DMS153 (cell line): ENCODE data around the gene PSPC1.
A peak's percentile ranks its signal among the peaks of the same experiment; 100 is the strongest.
"Not testable (repeated sequence)": the region's sequence is repeated elsewhere in the genome, so short reads cannot be mapped to it uniquely, and the experiment has no call there.

Source experiments
- DNase-seq: peaks from one replicate; lab custom pipeline; 2025; lab: John Stamatoyannopoulos, UW

The PSPC1 gene, protein sequence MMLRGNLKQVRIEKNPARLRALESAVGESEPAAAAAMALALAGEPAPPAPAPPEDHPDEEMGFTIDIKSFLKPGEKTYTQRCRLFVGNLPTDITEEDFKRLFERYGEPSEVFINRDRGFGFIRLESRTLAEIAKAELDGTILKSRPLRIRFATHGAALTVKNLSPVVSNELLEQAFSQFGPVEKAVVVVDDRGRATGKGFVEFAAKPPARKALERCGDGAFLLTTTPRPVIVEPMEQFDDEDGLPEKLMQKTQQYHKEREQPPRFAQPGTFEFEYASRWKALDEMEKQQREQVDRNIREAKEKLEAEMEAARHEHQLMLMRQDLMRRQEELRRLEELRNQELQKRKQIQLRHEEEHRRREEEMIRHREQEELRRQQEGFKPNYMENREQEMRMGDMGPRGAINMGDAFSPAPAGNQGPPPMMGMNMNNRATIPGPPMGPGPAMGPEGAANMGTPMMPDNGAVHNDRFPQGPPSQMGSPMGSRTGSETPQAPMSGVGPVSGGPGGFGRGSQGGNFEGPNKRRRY

DNA sequence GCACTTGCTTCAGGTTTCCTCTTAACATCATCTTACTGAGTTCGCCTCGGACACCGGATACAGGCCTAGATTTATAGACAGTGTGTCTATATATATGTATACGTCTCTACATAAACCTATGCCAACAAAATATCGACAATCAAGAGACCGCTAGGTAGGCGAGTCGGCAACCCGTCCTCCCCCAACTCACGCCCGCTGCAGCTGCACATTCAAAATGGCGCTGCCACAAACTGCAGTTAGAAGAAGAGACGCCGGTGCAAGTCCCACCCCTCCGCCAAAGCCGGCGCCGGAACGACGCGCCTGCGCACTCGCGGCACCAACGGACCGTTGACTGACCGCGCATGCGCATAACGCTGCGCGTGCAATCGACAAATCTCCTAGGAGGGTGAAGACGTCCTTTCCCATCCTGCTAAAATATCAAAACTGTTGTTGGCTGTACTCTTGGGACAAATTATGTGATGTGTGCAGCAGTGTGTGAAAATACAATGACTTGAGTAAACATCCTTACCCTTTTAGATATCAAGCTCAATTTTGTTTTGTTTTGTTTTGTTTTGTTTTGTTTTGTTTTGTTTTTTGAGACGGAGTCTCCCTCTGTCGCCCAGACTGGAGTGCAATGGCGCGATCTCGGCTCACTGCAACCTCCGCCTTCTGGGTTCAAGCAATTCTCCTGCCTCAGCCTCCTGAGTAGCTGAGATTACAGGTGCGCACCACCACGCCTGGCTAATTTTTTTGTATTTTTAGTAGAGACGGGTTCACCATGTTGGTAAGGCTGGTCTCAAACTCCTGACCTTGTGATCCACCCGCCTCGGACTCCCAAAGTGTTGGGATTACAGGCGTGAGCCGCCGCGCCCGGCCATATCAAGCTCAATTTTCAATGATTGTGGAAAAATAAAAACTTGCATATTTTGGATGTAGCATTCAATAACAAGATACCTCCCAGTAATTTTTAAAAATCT is at the start of gene PSPC1:
TSS of gene PSPC1 (minus strand) at position 219 of the 956 bp plus-strand sequence. CDS start at position 31, 188 bp downstream.
- peak; percentile 91 for DNase-seq

DNA sequence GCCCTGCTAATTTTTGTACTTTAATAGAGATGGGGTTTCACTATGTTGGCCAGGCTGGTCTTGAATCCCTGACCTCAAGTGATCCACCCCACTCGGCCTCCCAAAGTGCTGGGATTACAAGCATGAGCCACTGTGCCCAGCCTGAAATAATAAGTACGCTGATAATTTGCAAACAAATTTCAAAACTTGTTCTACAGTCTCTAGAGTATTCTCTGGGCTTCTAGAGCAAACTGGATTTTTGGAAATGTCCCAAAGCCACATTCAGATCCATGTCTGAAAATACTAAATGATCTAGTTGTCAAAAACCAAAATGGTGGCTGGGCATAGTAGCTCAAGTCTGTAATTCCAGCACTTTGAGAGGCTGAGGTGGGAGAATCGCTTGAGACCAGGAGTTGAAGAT is 39.9 kb upstream of the PSPC1 start:
- no peak for DNase-seq

DNA sequence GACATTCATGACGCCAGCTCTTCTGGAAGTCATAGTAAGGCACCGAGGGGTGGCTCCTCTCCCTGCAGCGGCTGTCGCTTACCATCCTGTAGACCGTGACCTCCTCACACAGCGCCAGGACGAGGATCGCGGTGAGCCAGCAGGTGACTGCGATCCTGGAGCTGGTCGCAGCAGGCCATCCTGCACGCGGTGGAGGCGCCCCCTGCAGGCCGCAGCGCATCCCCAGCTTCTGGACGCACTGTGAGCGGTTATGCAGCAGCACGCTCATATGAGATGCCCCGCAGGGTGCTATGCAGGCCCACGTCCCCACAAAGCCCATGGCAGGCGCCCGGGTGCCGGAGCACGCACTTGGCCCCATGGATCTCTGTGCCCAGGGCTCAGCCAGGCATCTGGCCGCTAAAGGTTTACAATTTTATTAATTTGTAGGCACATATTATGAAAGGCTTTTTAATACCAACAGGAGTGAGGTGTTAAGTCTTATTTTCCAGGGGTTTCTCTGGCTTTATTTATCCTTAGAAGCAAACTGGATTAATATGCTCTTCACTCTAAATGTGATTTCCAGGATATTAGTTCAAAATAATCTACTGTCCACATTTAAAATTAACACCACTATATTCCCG is 35.6 kb upstream of the PSPC1 start:
- no peak for DNase-seq

DNA sequence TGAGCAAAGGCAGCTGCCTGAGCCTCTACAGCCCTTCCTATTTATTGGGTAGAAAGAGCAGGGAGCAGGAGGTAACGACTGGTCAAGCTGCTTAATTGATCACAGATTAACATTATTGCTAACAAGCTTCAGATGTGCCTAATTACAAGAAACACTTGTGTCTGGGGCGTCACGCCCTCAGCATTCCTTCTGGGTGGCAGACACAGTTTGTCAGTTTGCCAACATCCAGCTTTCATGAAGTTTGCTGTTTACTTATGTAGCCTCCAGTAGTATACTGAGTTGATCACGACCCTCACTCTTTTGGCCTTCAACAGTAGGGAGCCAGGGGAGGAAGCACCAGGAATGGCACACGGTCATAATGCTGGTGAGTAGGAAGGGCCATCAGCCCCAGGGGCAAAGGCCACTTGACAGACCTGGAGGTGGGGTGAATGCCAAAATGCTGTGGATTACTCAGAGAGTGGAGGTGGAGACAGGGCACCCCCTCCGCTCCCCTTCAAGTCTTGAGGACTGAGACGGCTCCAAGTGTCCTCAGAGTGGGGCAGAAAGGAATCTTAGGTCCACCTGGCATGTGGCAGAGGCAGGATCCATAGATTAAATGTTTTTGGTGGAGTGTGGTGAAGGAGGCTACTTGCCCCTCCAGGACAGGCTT is 34.9 kb upstream of the PSPC1 start:
- no peak for DNase-seq

DNA sequence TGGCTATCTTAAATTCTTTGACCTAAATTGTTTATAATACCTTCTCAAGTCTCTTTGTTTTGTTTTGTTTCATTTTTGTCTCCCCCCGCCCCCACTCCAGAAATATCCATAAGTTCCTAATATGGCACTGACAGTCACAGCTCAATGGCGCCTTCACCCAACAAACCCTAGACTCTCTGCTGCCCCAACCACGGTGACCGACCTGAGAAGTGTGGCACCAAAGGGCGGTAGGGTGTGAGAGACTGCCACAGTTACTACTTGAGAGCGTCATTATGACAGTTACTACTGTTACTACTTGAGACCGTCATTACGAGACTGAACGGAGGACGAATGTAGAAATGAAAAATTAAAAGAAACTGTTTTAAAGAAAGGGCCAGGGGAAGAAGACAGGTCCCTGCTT is 34.4 kb upstream of the PSPC1 start:
- DNase-seq, result no peak

DNA sequence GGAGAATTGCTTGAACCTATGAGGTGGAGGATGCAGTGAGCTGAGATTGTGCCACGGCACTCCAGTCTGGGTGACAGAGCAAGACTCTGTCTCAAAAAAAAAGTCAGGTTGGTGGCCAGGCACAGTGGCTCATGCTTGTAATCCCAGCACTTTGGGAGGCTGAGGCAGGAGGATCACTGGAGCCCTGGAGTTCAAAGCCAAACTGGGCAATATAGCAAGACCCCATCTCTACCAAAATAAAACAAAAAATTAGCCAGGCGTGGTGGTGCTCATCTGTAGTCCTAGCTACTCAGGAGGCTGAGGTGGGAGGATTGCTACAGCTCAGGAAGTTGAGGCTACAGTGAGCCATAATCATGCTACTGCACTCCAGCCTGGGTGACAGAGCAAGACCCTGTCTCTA is 33.1 kb upstream of the PSPC1 start:
- not testable (repeated sequence) for DNase-seq

DNA sequence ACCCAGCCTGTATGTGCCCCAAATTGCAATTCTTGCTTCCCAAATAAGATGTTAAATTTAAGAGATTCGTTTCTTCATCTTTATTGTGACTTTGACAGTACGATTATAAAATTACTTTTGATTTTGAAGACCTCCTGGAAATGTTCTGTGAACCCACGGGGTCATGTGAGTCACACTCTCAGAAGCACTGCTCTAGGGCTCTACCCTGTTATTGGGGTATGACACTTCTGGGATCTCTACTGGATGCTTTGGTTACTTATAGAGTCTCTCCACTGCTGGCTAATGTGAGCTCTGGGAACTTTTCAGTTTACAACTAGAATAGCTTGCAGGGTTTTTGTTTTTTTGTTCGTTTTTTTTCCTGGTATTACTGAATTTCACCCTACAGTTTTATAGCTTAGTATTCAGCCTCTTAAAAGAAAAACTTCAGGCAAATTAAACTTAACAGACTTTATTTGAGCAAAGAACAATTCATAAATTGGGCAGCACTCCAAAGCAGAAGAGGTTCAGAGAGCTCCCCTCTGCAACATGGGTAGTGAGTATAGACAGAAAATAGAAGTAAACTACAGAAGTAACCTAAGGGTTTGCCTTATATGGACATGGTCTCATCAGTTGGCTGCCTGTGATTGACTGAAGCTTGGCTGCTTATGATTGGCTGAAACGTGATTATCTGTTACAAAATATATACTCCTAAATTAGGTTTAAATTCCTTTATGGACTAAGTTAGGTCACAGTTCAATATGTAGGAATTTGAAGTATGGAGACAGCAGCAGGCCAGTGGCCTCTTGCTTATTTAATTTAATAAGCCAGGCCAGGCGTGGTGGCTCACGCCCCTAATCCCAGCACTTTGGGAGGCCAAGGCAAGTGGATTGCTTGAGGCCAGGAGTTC is 28.5 kb upstream of the PSPC1 start:
- DNase-seq, result no peak

DNA sequence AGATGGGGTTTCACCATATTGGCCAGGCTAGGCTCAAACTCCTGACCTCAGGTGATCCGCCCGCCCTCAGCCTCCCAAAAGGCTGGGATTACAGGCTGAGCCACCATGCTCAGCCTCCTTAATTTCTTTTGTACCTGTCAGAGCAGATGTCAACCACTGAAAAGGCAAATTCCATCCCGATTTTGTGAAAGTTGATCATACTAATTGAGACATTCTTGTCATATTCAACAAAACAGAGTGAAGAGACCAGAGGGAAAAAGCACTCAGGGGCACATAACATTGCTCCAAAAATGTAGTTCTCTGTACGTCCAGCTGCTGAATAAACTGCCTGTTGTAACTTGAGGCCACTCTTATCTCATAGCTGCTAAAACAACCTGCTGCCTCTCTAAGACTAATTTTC is 27.4 kb upstream of the PSPC1 start:
- DNase-seq, result no peak

DNA sequence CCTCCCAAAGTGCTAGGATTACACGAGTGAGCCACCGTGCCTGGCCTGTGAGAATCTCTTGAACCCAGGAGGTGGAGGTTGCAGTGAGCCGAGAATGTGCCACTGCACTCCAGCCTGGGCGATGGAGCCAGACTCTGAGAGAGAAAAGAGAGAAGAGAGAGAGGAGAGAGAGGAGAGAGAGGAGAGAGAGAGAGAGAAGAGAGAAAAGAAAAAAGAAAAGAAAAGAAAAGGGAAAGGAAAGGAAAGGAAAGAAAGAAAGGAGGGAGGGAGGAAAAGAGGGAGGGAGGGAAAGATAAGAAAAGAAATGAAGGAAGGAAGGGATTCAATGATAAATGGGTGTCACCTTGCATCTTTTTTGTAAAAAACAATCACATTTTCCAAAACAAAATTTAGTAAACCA is 23.0 kb upstream of the PSPC1 start:
- DNase-seq, result no peak

DNA sequence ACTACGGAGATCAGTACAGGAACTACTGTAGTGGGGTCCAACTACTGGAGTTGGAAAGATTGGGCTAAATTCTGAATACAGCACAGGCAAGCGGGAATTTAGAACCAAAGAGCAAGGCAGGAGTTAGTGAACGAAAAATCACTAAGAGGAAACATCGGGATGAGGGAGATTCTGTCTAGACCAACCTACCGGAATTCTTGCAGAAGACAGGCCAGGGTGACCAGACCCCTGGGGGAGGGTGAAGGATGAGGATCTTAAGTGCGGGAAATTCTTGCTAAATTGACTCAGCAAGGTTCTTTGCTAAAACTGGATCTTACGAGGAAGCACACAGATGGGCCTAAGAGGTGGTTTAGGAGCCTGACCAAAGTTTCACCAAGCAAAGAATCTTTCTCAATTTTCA is 13.2 kb upstream of the PSPC1 start:
- no peak for DNase-seq

DNA sequence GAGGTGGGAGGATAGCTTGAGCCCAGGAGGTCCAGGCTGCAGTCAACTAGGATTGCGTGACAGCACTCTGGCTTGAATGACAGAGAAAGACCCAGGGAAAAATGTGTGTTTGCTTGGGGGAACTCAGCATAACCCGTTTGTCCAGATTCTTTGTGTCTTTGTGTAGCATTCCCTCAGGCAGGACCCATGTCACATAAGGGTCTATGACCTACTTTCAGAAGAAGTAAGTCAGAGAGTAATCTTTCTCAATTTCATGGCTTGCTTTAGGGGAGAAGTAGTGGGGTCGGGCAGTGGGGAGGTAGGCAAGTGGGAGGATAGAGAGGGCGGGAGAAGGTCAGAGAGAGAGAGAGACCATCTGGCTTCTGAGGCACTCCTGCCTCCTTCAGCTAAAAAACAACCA is 11.9 kb upstream of the PSPC1 start:
- DNase-seq, result no peak

DNA sequence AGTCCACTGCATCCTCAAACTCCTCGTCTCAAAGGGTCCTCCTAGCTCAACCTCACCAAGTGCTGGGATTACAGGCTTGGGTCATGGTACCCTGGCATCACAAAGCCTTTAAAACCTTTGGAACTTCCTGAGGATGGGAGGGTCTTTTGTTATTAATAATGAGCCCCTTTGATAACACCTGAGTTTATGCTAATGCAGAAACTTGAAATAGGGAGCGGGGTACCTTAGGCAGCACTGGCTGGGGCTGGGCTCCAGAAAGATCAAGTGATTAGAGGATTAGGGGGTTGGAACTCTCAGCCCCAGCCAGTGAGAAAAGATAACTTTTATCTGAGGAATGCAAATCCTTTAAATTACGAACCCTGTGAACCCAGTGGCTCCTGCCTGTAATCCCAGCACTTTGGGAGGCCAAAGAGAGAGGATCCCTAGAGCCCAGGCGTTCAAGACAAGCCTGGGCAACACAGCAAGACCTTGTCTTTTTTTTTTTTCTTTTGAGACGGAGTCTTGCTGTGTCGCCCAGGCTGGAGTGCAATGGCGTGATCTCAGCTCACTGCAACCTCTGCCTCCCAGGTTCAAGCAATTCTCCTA is 9.3 kb upstream of the PSPC1 start:
- no peak for DNase-seq

DNA sequence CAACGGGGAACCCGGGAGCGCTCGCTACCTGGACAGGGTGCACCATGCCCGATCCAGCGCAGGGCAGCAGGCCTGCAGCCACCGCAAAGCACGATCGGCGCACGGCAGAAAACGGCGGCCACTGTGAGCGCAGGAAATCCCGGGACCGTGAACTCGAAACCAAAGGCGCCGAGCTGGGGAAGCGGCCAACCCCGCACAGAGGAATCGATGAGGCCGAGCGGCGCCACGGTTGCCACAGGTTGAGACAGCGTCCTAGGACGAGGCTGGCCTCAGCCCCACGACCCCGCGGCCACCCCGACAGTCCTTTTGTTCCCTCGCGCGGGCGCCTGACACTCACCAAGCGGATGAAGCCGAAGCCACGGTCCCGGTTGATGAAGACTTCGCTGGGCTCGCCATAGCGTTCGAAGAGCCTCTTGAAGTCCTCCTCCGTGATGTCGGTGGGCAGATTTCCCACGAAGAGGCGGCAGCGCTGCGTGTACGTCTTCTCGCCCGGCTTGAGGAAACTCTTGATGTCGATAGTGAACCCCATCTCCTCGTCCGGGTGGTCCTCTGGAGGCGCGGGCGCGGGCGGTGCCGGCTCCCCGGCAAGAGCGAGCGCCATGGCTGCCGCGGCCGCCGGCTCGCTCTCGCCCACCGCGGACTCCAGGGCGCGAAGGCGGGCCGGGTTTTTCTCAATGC is 557 bp downstream of the PSPC1 start:
- peak; percentile 34 for DNase-seq

DNA sequence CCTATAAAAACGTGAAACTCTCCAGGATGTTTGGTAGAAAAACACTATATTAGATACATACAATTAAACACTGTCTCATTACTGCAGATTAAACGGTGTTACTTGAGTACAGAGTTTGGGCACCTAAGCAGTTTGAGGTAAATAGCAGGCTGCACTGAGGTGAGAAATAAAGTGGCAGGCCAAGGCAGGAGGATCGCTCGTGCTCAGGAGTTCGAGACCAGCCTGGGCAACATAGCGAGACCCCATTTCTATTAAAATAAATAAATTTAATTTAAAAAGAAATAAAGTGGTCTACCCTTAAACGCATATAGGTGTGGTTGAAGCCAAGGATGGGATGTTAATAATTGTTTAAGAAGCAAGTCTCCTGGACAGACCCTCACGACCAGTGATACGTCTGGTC is 1.2 kb downstream of the PSPC1 start:
- no peak for DNase-seq

DNA sequence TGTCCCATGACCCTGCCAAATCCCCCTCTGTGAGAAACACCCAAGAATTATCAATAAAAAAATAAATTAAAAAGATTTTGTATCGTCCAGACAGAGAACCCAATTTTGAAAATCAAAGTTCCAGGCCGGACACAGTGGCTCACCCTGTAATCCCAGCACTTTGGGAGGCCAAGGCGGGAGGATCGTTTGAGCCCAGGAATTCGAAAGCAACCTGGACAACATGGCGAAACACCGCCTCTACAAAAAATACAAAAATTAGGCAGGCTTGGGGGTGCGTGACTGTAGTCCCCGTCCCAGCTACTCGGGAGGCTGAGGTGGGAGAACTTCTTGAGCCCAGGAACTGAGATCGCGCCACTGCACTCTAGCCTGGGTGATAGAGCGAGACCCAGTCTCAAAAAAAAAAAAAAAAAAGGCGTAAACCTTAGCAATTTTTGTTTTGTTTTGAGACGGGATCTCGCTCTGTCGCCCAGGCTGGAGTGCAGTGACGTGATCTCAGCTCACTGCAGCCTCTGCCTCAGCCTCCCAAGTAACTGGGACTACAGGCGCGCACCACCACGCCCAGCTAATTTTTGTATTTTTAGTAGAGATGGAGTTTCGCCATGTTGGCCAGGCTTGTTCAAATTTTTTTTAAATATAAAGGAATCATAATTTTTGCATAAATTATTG is 1.9 kb downstream of the PSPC1 start:
- DNase-seq, result not testable (repeated sequence)

DNA sequence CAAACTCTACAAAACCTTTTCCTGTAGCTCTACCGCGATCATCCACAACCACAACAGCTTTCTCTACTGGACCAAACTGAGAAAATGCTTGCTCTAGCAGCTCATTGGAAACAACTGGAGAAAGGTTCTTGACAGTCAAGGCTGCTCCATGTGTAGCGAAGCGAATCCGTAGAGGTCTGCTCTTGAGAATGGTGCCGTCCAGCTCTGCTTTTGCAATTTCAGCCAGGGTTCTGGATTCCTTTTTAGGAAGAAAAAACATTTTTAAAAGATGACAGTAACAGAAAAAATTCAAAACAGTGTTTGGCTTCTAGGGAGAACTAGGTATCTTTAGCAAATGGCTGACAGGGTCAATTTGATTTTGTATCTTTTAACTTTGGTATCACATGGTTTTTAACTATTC is 10.4 kb downstream of the PSPC1 start:
- no peak for DNase-seq

DNA sequence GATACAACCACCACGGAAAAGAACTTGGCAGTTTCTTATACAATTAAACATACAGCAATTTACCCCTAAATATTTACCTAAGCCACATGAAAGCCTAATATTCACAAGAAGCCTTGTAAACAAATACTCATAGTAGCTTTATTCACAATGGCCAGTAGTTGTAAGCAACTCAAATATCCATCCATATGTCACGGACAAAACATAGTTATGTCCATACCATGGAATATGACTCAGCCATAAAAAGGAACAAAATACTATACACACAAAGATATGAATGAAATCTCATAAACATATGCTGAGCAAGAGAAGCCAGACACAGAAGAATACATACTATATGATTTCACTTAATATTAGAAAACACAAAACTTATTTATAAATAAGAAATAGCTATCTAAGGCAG is 12.9 kb downstream of the PSPC1 start:
- no peak for DNase-seq

DNA sequence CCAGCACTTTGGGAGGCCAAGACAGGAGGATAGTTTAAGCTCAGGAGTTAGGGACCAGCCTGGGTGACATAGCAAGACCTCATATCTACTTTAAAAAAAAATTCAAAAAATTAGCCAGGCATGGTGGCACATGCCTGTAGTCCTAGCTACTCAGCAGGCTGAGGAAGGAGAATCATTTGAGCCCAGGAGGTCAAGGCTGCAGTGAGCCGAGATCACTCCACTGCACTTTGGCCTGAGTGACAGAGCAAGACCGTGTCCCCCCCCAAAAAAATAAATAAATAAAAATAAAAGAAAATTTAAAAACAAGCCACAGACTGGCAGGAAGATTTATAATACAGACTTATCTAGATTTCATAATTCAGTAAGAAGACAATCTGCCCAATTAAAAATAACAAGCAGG is 14.8 kb downstream of the PSPC1 start:
- no peak for DNase-seq

DNA sequence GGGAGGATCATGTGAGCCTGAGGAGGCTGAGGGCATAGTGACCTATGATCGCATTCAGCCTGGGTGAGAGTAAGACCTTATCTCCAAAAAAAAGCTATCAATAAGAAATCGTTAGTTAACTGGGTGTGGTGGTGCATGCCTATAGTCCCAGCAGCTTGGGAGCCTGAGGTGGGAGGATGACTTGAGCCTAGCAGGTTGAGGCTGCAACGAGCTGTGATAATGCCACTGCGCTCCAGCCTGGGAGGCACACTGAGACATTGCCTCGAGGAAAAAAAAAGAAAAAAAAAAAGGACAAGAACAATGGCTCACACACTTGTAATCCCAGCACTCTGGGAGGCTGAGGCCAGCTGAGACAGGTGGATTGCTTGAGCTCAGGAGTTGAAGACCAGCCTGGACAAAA is 16.2 kb downstream of the PSPC1 start:
- DNase-seq, result no peak
